ENCODE measurements around the gene RINL. TPM values are rescaled to one million over a fixed set of nuclear protein-coding genes. Genes with fewer than 3 reads are reported as not detected.

Gene RINL
- total RNA-seq, 2 experiments from 2014 or later, result 58.9 to 63.5 TPM

DNA sequence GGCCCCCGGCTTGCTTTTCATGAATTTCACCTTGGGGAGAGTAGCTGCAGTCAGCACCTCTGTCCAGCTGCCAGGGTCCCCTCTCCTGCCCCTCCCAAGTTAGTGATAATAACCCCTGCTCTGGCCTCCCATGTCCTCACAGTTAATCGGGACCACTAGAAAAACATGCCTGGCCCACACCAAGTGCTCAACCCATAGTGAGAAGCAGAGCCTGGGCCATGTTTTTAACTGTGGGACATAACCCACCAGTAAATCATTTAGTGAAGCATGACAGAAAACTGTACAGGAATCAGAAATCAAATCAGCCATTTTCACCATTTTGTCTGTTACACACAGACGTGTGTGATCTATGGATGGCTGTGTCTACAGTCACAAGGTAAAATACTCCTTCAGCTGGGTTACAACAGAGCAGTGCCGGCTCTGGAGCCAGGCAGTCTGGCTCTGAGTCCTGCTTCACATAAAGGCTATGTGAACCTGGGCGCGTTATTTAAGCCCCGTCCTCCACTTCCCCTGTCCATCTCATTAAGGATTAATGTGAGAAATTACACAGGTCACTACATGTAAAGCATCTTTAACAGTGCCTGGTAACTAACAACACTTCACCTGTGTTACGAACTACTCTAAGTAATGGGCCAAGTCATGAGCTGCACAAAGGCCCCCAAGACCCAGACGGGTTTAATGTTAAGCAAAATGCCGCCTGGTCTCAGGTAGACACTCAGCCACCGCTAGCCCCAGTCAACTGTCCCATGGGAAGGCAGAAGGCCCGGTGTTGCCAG lies 38.9 kb downstream of the RINL start:
- DNase-seq (no peak), ATAC-seq (no peak)
- peak overlapping the region; percentile 55 for H3K27ac Mint-ChIP-seq
- H3K27me3 Mint-ChIP-seq (ENCODE audit: low read depth), result no peaks in the 10 kb centered on the region
- H3K9me3 Mint-ChIP-seq (ENCODE audit: insufficient read depth), result no peaks in the 10 kb centered on the region
- H3K36me3 Mint-ChIP-seq (ENCODE audit: low read depth), result peaks cover 86% of the 10 kb centered on the region
- H3K4me1 Mint-ChIP-seq (ENCODE audit: low read depth), result peaks cover 56% of the 10 kb centered on the region
- ChIA-PET POLR2A (interaction anchor here (1.0 to 3.1 kb wide), 2 partner anchors 10 to 39 kb away, joined by 3 to 14 read pairs; partner anchors contain the start of gene HNRNPL), CTCF (interaction anchor here (1.2 kb wide), 1 partner anchor 49 kb away, joined by 3 read pairs; no protein-coding TSS in a partner anchor)
- no peak overlapping the region for H3K4me3 Mint-ChIP-seq

DNA sequence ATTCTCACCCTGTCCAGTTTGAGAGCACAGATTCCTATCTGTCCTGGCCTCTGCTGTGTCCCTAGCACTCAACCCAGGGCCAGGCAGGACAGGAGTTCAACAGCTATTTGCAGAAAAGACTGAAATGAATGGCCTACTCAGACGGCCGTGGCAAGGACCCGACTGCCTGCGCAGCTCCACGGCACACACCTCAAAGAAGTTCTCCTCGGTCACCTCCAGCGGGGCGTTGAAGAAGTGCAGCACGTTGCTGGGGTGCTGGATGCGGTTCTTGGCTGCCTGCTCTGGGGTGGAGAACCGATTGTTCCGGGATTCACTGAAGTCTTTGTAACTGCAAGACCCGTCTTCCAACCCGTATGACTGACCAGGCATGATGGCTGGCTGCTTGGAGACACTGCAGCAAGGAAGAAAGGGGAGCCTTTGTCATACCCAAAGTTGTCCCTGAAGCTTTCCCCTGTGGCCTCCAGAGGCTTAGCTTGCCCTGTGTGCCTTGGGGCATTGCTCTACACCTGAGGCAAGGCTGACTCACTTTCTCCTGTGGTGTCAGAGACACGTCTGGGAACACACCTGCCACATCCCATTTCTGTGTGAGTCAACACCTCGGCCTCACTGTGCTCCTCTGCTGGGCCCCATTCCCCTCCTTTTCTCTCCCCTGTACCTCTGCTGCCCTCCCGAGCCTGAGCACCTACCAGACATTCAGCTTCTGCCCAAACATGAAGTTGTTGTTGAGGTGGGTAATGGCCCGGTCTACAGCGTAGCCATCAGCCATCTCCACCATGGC lies 39.7 kb downstream of the RINL start:
- Mint-ChIP-seq H3K27ac (peak overlapping the region; percentile 55), H3K4me3 (no peak overlapping the region), H3K4me1 (ENCODE audit: low read depth) (peaks cover 51% of the 10 kb centered on the region), H3K9me3 (ENCODE audit: insufficient read depth) (no peaks in the 10 kb centered on the region), H3K36me3 (ENCODE audit: low read depth) (peaks cover 78% of the 10 kb centered on the region), H3K27me3 (ENCODE audit: low read depth) (no peaks in the 10 kb centered on the region)
- POLR2A ChIA-PET, result interaction anchor here (0.6 to 3.1 kb wide), 5 partner anchors 10 to 1582 kb away, joined by 3 to 14 read pairs (median 3); partner anchors contain the start of gene HNRNPL
- ATAC-seq, result no peak
- CTCF ChIA-PET, result interaction anchor here (0.8 to 1.2 kb wide), 2 partner anchors 49 to 92 kb away, joined by 3 to 4 read pairs; partner anchors contain the start of gene SARS2
- DNase-seq, result peak; percentile 28

GRCh38 chr19:38837656-38838121 lies 40.4 kb downstream of the RINL start:
- peaks cover 44% of the 10 kb centered on the region for H3K4me1 Mint-ChIP-seq (ENCODE audit: low read depth)
- H3K27ac Mint-ChIP-seq, result no peak overlapping the region
- H3K36me3 Mint-ChIP-seq (ENCODE audit: low read depth), result peaks cover 71% of the 10 kb centered on the region
- POLR2A ChIA-PET, result interaction anchor here (0.6 to 3.1 kb wide), 6 partner anchors 10 to 1582 kb away, joined by 3 to 14 read pairs (median 3); partner anchors contain the start of genes HNRNPL, MRPS12 and SARS2
- CTCF ChIA-PET, result interaction anchor here (0.8 kb wide), 1 partner anchor 92 kb away, joined by 4 read pairs; the partner anchor contains the start of gene SARS2
- no peak overlapping the region for H3K4me3 Mint-ChIP-seq
- ATAC-seq (no peak), DNase-seq (no peak)
- H3K9me3 Mint-ChIP-seq (ENCODE audit: insufficient read depth), result no peaks in the 10 kb centered on the region
- no peaks in the 10 kb centered on the region for H3K27me3 Mint-ChIP-seq (ENCODE audit: low read depth)

DNA sequence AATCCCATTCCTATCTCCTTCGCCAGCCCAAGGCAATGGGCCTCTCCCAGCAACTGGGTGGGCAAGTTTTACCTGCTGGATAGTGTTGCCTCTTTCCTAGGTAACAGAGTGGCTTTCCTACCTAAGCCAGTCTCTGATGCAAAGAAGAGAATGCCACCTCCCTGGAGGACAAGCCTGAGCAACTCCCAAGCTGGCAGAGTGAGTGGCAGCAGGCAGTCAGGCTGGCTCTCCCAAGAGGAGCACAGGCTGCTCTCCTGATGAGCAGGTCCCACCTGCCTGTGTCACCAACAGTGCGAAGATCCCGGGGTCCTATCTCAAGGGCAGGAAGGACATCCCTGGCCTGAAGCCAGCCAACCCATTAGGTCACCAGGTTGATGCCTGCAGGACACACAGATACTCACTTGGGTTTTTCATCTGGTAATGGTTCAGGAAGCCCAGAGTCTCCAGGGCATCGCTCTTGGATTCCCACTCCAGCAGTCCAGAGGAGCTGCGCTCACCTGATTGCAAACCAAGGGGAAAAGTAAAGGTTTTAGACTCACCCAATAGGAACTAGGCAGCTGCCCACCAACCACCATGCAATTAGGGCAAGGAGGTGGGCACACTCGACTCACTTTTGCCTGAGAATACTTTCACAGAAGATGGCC lies 41.0 kb downstream of the RINL start:
- ATAC-seq (no peak), DNase-seq (no peak)
- Mint-ChIP-seq H3K4me1 (ENCODE audit: low read depth) (peaks cover 42% of the 10 kb centered on the region), H3K4me3 (no peak overlapping the region), H3K9me3 (ENCODE audit: insufficient read depth) (no peaks in the 10 kb centered on the region), H3K27ac (peak overlapping the region; percentile 57), H3K36me3 (ENCODE audit: low read depth) (peaks cover 66% of the 10 kb centered on the region), H3K27me3 (ENCODE audit: low read depth) (no peaks in the 10 kb centered on the region)
- CTCF ChIA-PET, result no interaction called here
- POLR2A ChIA-PET, result interaction anchor here (0.6 to 1.2 kb wide), 3 partner anchors 42 to 1583 kb away, joined by 3 read pairs; partner anchors contain the start of genes MRPS12 and SARS2

- ATAC-seq, result no peak
- peaks cover 58% of the 10 kb centered on the region for H3K36me3 Mint-ChIP-seq (ENCODE audit: low read depth)
- no peaks in the 10 kb centered on the region for H3K27me3 Mint-ChIP-seq (ENCODE audit: low read depth)
- no peak for DNase-seq
- peak overlapping the region; percentile 34 for H3K27ac Mint-ChIP-seq
- H3K4me3 Mint-ChIP-seq, result no peak overlapping the region
- ChIA-PET POLR2A (interaction anchor here (0.7 kb wide), 2 partner anchors 52 to 1915 kb away, joined by 3 read pairs; no protein-coding TSS in a partner anchor), CTCF (interaction anchor here (1.6 kb wide), 1 partner anchor 94 kb away, joined by 8 read pairs; the partner anchor contains the start of genes MRPS12 and SARS2)
- H3K9me3 Mint-ChIP-seq (ENCODE audit: insufficient read depth), result no peaks in the 10 kb centered on the region
- peaks cover 39% of the 10 kb centered on the region for H3K4me1 Mint-ChIP-seq (ENCODE audit: low read depth)
These were observed 41.7 kb downstream of the RINL start for GRCh38 chr19:38836159-38836982.

DNA sequence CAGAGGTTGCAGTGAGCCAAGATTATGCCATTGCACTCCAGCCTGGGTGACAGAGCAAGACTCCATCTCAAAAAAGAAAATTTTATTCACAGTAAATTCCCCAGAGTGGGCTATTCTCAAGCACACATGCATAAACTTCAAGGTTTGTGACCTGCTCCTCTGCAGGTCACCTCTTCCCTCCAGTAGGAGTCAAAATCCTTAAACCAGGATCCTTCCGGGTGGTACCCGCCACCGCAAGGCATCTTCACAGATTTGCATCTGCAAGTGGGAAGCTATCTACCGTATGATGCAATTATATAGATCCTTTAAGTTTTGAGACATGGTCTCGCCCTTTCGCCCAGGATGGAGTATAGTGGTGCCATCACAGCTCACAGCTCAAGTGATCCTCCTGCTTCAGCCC lies 43.5 kb downstream of the RINL start:
- ChIA-PET POLR2A (interaction anchor here (0.6 to 1.0 kb wide), 3 partner anchors 8 to 15 kb away, joined by 3 read pairs; no protein-coding TSS in a partner anchor), CTCF (interaction anchor here (0.9 to 1.1 kb wide), 3 partner anchors 12 to 432 kb away, joined by 3 read pairs; partner anchors contain the start of gene FAM98C)
- peaks cover 40% of the 10 kb centered on the region for H3K4me1 Mint-ChIP-seq (ENCODE audit: low read depth)
- DNase-seq (no peak), ATAC-seq (no peak)
- H3K27me3 Mint-ChIP-seq (ENCODE audit: low read depth), result no peaks in the 10 kb centered on the region
- H3K36me3 Mint-ChIP-seq (ENCODE audit: low read depth), result peaks cover 51% of the 10 kb centered on the region
- H3K27ac Mint-ChIP-seq, result peak overlapping the region; percentile 49
- no peaks in the 10 kb centered on the region for H3K9me3 Mint-ChIP-seq (ENCODE audit: insufficient read depth)
- no peak overlapping the region for H3K4me3 Mint-ChIP-seq

- H3K27me3 Mint-ChIP-seq (ENCODE audit: low read depth), result no peaks in the 10 kb centered on the region
- no peak overlapping the region for H3K4me3 Mint-ChIP-seq
- peaks cover 35% of the 10 kb centered on the region for H3K4me1 Mint-ChIP-seq (ENCODE audit: low read depth)
- ATAC-seq (no peak), DNase-seq (no peak)
- H3K27ac Mint-ChIP-seq, result no peak overlapping the region
- ChIA-PET CTCF (interaction anchor here (0.9 to 1.1 kb wide), 3 partner anchors 12 to 431 kb away, joined by 3 read pairs; partner anchors contain the start of gene FAM98C), POLR2A (interaction anchor here (1.0 kb wide), 1 partner anchor 8 kb away, joined by 3 read pairs; no protein-coding TSS in a partner anchor)
- no peaks in the 10 kb centered on the region for H3K9me3 Mint-ChIP-seq (ENCODE audit: insufficient read depth)
- H3K36me3 Mint-ChIP-seq (ENCODE audit: low read depth), result peaks cover 46% of the 10 kb centered on the region
These were observed 44.0 kb downstream of the RINL start for GRCh38 chr19:38834104-38834490.

GRCh38 chr19:38833092-38833425 lies 45.0 kb downstream of the RINL start:
- POLR2A ChIA-PET, result interaction anchor here (3.1 kb wide), 1 partner anchor 15 kb away, joined by 27 read pairs; the partner anchor contains the start of gene HNRNPL
- DNase-seq (no peak), ATAC-seq (no peak)
- Mint-ChIP-seq H3K36me3 (ENCODE audit: low read depth) (peaks cover 40% of the 10 kb centered on the region), H3K27ac (no peak overlapping the region), H3K9me3 (ENCODE audit: insufficient read depth) (no peaks in the 10 kb centered on the region), H3K4me1 (ENCODE audit: low read depth) (peaks cover 31% of the 10 kb centered on the region), H3K27me3 (ENCODE audit: low read depth) (no peaks in the 10 kb centered on the region), H3K4me3 (peak overlapping the region; percentile 3)
- CTCF ChIA-PET, result no interaction called here

DNA sequence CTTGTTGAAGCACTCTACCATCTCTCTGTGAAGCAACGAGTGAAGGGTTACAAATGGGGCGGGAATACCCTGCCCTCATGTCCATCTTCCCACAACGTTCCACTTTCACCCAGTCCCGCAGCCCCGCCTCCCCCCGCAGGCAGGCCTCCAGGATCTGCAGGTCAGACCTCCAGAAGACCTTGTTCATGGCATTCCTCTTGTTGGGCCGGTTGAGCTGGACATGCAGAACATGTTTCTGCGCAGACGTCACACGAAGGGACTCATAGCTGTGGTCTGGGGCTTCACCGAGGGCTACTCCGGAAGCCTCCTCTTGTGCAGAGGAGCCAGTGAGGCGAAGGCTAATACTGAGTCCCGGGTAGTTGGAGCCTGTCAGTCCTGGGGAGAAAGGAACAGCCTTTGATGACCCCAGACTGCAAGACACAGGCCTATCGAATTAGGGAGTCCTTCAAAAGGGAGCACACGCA lies 46.9 kb downstream of the RINL start:
- Mint-ChIP-seq H3K27ac (peak overlapping the region; percentile 88), H3K9me3 (ENCODE audit: insufficient read depth) (no peaks in the 10 kb centered on the region), H3K36me3 (ENCODE audit: low read depth) (peaks cover 32% of the 10 kb centered on the region), H3K4me1 (ENCODE audit: low read depth) (peaks cover 33% of the 10 kb centered on the region), H3K27me3 (ENCODE audit: low read depth) (no peaks in the 10 kb centered on the region), H3K4me3 (peak overlapping the region; percentile 92)
- ChIA-PET POLR2A (interaction anchor here (0.6 to 3.1 kb wide), 7 partner anchors 10 to 457 kb away, joined by 3 to 27 read pairs (median 5); partner anchors contain the start of genes HNRNPL and PSMD8), CTCF (interaction anchor here (1.0 to 2.1 kb wide), 10 partner anchors 9 to 100 kb away, joined by 3 to 12 read pairs (median 6); partner anchors contain the start of genes MRPS12 and SARS2)
- ATAC-seq, result peak; percentile 35
- DNase-seq, result peak; percentile 51

DNA sequence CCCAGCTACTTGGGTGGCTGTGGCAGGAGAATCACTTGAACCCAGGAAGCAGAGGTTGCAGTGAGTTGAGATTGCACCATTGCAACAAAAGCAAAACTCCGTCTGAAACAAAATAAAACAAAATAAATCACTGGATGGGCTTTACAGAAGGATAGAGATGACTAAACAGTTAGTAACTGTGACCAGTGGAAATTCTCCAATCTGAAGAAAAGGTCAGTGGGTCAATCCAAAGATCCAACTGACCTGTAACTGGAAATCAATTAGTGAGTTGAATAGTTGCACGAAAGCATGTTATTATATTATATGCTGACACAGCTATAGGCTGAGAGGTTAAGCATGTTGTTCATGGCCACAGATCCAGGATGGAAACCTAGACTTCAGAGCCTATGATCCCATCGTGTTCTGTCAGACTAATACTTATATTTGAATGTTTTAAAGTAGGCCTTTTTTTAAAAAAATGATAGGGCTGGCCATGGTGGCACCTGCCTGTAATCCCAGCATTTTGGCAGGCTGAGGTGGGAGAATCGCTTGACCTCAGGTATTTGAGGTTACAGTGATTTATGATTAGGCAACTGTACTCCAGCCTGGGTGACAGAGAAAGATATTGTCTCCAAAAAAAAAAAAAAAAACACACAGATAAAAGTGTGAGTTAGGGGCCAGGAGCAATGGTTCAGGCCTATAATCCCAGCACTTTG lies 47.9 kb downstream of the RINL start:
- ChIA-PET CTCF (interaction anchor here (1.4 kb wide), 1 partner anchor 101 kb away, joined by 3 read pairs; the partner anchor contains the start of gene MRPS12), POLR2A (interaction anchor here (0.6 kb wide), 1 partner anchor 104 kb away, joined by 3 read pairs; no protein-coding TSS in a partner anchor)
- DNase-seq (no peak), ATAC-seq (no peak)
- peak overlapping the region; percentile 92 for H3K4me3 Mint-ChIP-seq
- no peaks in the 10 kb centered on the region for H3K9me3 Mint-ChIP-seq (ENCODE audit: insufficient read depth)
- H3K27ac Mint-ChIP-seq, result peak overlapping the region; percentile 88
- H3K4me1 Mint-ChIP-seq (ENCODE audit: low read depth), result peaks cover 33% of the 10 kb centered on the region
- H3K27me3 Mint-ChIP-seq (ENCODE audit: low read depth), result no peaks in the 10 kb centered on the region
- peaks cover 23% of the 10 kb centered on the region for H3K36me3 Mint-ChIP-seq (ENCODE audit: low read depth)
